K562 (cell line): ENCODE measurements around the gene IL1B. TPM values are rescaled to one million over a fixed set of nuclear protein-coding genes. Genes with fewer than 3 reads are reported as not detected.

ENCODE experiments used
- ATAC-seq: fragments of 200-7000 bp; cut with Tn5 transposase; 3 replicates; pipeline ENCODE4 v1.9.1; 2020; ENCODE audit warnings: moderate library complexity
- BruUV-seq: library from RNA; stranded (reverse); fragments of 400-500 nt; replicated peaks from 2 replicates; lab custom pipeline; 2021; lab: Mats Ljungman, UMichigan
- CTCF ChIA-PET: fragments of 300-600 bp; formaldehyde crosslinking; extraction: SDS; loops from one replicate; lab custom pipeline; 2021; ENCODE audit warnings: low intra/inter-chr PET ratio; lab: Yijun Ruan, JAX
- POLR2A ChIA-PET: fragments of 300-600, 350-650 bp; sonication (Branson Sonifier 250); formaldehyde crosslinking; extraction: SDS; loops from one replicate; lab custom pipeline; 2021; ENCODE audit warnings: antibody characterized with exemption, inconsistent platforms; lab: Yijun Ruan, JAX
- DNase-seq, 4 experiments: peaks; one replicate each; pipeline versions ENCODE4 v3.0.0 to v3.0.0-alpha.2; 2011 to 2018; ENCODE audit warnings: low spot score in 3 of 4, mixed read lengths in 3 of 4; ENCODE audit errors: extremely low read depth in 1 of 4
- FAIRE-seq: peaks from 2 replicates; lab custom pipeline; 2011; peaks lifted over from hg19 to GRCh38; lab: Jason Lieb, UNC
- H2AFZ ChIP-seq: 2 replicates; pipeline ENCODE4 v1.6.0; 2011; ENCODE audit warnings: low read depth, low read length, control low read depth, inconsistent platforms
- H3K27ac ChIP-seq: fragments of 200-600 bp; 3 replicates; pipeline ENCODE4 v1.8.0; 2011; ENCODE audit warnings: low read depth, mild to moderate bottlenecking, control low read depth, inconsistent platforms, low read length, moderate library complexity, mixed read lengths; ENCODE audit errors: extremely low read depth
- H3K27me3 ChIP-seq, 2 experiments: fragments of 300-600 bp in 1 of 2; 2 replicates in 1 of 2; 3 replicates in 1 of 2; pipeline versions ENCODE4 v1.6.0 to v1.8.0; 2011; ENCODE audit warnings: inconsistent platforms in 2 of 2, low read length in 2 of 2, mild to moderate bottlenecking in 1 of 2, mixed read lengths in 1 of 2, moderate library complexity in 1 of 2; ENCODE audit not compliant: control insufficient read depth in 2 of 2, insufficient read depth in 2 of 2
- H3K36me3 ChIP-seq: fragments of 300-600 bp; 3 replicates; pipeline ENCODE4 v1.8.0; 2011; ENCODE audit warnings: mild to moderate bottlenecking, low read length, inconsistent platforms; ENCODE audit not compliant: control insufficient read depth, insufficient read depth
- H3K4me1 ChIP-seq, 2 experiments: fragments of 200-600 bp in 1 of 2; replicated peaks in 1 of 2; 2 replicates in 1 of 2; 3 replicates in 1 of 2; pipeline versions ENCODE4 v1.5.1 to v1.8.0; 2011; ENCODE audit warnings: inconsistent platforms in 2 of 2, low read length in 2 of 2, mild to moderate bottlenecking in 1 of 2, mixed read lengths in 1 of 2, moderate library complexity in 1 of 2; ENCODE audit not compliant: control insufficient read depth in 2 of 2, insufficient read depth in 2 of 2
- H3K4me2 ChIP-seq: 2 replicates; pipeline ENCODE4 v1.6.1; 2011; ENCODE audit warnings: low read length, control low read depth, inconsistent platforms, mixed read lengths; ENCODE audit not compliant: insufficient read depth
- H3K4me3 ChIP-seq: fragments of 200-600 bp; sonication (generic), shearing (Covaris generic); 2 replicates; pipeline ENCODE4 v1.5.1; 2016; ENCODE audit warnings: control low read depth, inconsistent platforms
- H3K79me2 ChIP-seq: fragments of 200-600 bp; 3 replicates; pipeline ENCODE4 v1.8.0; 2011; ENCODE audit warnings: low read length, inconsistent platforms; ENCODE audit not compliant: control insufficient read depth, insufficient read depth
- H3K9ac ChIP-seq, 2 experiments: 2 replicates each; pipeline versions ENCODE4 v1.6.0 to v1.6.1; 2011; ENCODE audit warnings: low read depth in 2 of 2, low read length in 2 of 2, control low read depth in 1 of 2, inconsistent platforms in 1 of 2, mild to moderate bottlenecking in 1 of 2, mixed read lengths in 1 of 2; ENCODE audit not compliant: insufficient read depth in 1 of 2
- H3K9me1 ChIP-seq: one replicate; pipeline ENCODE4 v1.6.0; 2011; ENCODE audit warnings: inconsistent platforms, mild to moderate bottlenecking, low read length, moderate library complexity; ENCODE audit not compliant: control insufficient read depth, insufficient read depth
- H3K9me3 ChIP-seq: replicated peaks from 2 replicates; pipeline ENCODE4 v1.5.1; 2011; ENCODE audit warnings: low read depth, low read length, inconsistent platforms; ENCODE audit not compliant: control insufficient read depth, insufficient read depth
- H4K20me1 ChIP-seq: replicated peaks from 2 replicates; pipeline ENCODE4 v1.6.1; 2011; ENCODE audit warnings: low read length, inconsistent platforms, mixed read lengths; ENCODE audit not compliant: control insufficient read depth, insufficient read depth
- CHD2 ChIP-seq: IDR thresholded peaks from 2 replicates; pipeline ENCODE4 v1.6.1; 2011; ENCODE audit warnings: low read depth, low read length
- NFIC ChIP-seq: fragments of 450-650 bp; IDR thresholded peaks from 2 replicates; pipeline ENCODE4 v1.6.1; 2017; ENCODE audit warnings: mild to moderate bottlenecking, inconsistent platforms
- NR2C2 ChIP-seq, 2 experiments: fragments of 200-800 bp in 1 of 2; sonication (Bioruptor generic) in 1 of 2; sonication (generic) in 1 of 2; formaldehyde crosslinking in 1 of 2; IDR thresholded peaks; 2 replicates each; pipeline versions ENCODE4 v1.6.1 to v1.8.0; 2016 to 2022; ENCODE audit warnings: mild to moderate bottlenecking in 1 of 2, missing compliant biosample characterization in 1 of 2, missing genetic modification characterization in 1 of 2, missing genetic modification reagents in 1 of 2
- SREBF1 ChIP-seq: fragments of 150-350 bp; IDR thresholded peaks from 2 replicates; pipeline ENCODE4 v1.6.1; 2014; ENCODE audit warnings: antibody characterized with exemption, low read depth, low read length, borderline replicate concordance
- WHSC1 ChIP-seq: IDR thresholded peaks from one replicate; pipeline ENCODE4 v1.6.1; 2012; ENCODE audit warnings: low read length, control low read depth, inconsistent platforms
- WGBS: fragments of 100-300 bp; shearing (Covaris generic); methylation state at CpG from one replicate; pipeline ENCODE4 v1.1.6; 2016; ENCODE audit warnings: low coverage, mixed read lengths; ENCODE audit not compliant: insufficient coverage; ENCODE audit errors: missing lambda C conversion rate; 5-methylcytosine and 5-hydroxymethylcytosine counted together
- in situ Hi-C: fragments of 300-500 bp; cut with MboI; formaldehyde crosslinking; loops from 4 replicates; pipeline ENCODE4 v1.15.0; 2018; ENCODE audit warnings: inconsistent platforms, mixed read lengths
- intact Hi-C: fragments of 100-400 bp; cut with micrococcal nuclease; formaldehyde crosslinking; loops from 2 replicates; pipeline ENCODE4 v1.14.2; 2022
- polyA plus RNA-seq, 8 experiments: library from polyadenylated mRNA; depleted of rRNA in 4 of 8; stranded (reverse) in 5 of 8; unstranded in 3 of 8; fragments of >200 nt; fragmentation: Nextera tagmentation in 2 of 8; fragmentation: Illumina TruSeq in 1 of 8; extraction: Ambion mirVana in 2 of 8; extraction: Trizol in 1 of 8; gene quantifications; 2 replicates each; pipeline versions ENCODE4 v1.2.1 to v1.2.3, GENCODE V29; 2011 to 2014; ENCODE audit warnings: inconsistent platforms in 1 of 8, missing spikeins in 1 of 8
- total RNA-seq, 7 experiments: library from RNA; depleted of rRNA in 6 of 7; stranded (reverse); fragments of >200 nt in 6 of 7; fragmentation: Illumina TruSeq in 2 of 7; extraction: Trizol in 2 of 7; gene quantifications; 2 replicates each; pipeline versions ENCODE4 v1.2.1 to v1.2.3, GENCODE V29; 2011 to 2021; ENCODE audit warnings: low replicate concordance in 1 of 7

The IL1B gene
- total and polyA plus RNA-seq, 9 of the 15 experiments (the other 6 are each of a cell fraction or from before 2014, with no cell fraction given), result 0.29 TPM; not detected in 8

DNA sequence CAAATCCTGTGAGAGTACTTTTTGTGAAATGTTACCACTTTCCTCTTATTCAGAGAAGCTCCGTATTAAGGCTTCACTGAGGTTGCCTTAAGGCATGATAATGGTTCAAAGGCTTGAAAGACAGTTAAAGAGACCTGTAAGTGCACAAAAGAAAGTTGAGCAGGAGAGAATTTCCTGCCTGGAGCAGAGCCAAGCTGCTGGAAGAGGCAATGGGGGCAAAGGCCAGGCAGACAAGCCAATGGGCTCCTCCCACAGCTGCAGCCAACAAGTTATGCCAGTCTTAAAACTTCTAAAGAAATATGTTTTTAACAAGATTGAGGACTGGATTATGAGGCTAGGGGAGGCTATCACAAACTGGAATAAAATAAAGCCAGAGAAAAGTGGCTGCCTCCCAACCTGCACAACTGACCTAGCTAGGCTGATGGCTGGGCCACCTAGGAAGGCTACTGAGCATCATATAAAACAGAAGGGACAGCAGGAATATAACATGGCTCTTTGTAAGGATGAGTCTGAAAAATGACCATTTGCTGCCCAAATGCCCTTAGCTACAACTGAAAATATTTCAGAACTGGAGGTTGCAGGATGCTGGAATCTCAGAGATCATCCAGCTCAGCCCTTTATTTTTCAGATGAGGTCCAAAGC, 2.1 kb downstream of the IL1B start:
- TF ChIP-seq NR2C2 (CRISPR knock-in tag; IDR thresholded peaks at IDR 0.05) (no peak), NR2C2 (tag; IDR thresholded peaks at IDR 0.05) (0 out of 2 replicates have a peak, but pooled peaks have one; percentile 28), NFIC (peak; percentile 46), CHD2 (no peak), WHSC1 (no peak), SREBF1 (no peak)
- TF ChIP-seq, all 486 proteins: peak for 2
- Histone ChIP-seq H3K9me1 (no peaks in the 10 kb centered on the region), H4K20me1 (no peaks in the 10 kb centered on the region), H2AFZ (no peak overlapping the region), H3K79me2 (no peaks in the 10 kb centered on the region), H3K9me3 (no peaks in the 10 kb centered on the region), H3K4me2 (no peak overlapping the region), H3K27me3 (peaks cover 13 to 25% of the 10 kb centered on the region in 2 experiments), H3K4me1 (peaks cover 0 to under 1% of the 10 kb centered on the region in 2 experiments; a peak in 1 of 5 replicates), H3K27ac (no peak overlapping the region), H3K9ac (no peak overlapping the region), H3K36me3 (no peaks in the 10 kb centered on the region), H3K4me3 (no peak overlapping the region)
- no TSS peak for BruUV-seq
- 8% methylated on average over 1 of the region's 1 CpG for WGBS
- DNase-seq (no peak), FAIRE-seq (no peak), ATAC-seq (no peak)
- intact Hi-C loops, result loop anchor here (5.0 kb wide), 1 partner anchor 82 kb away; no protein-coding TSS in a partner anchor
- in situ Hi-C loops, result no loop called here
- ChIA-PET CTCF (interaction anchor here (0.6 kb wide), 1 partner anchor 27 kb away, joined by 8 read pairs; no protein-coding TSS in a partner anchor), POLR2A (interaction anchor here (0.6 to 1.4 kb wide), 3 partner anchors 12 to 111 kb away, joined by 3 to 5 read pairs (median 4); no protein-coding TSS in a partner anchor)
